Mesenchymal stem cell (in vitro differentiated cells and primary cell): ENCODE data around the gene GALM.

ENCODE experiments used
- DNase-seq: peaks from one replicate; pipeline ENCODE4 v3.0.0-alpha.2; 2013
- H2AFZ ChIP-seq: one replicate; pipeline ENCODE4 v1.6.1; 2013; ENCODE audit warnings: low read depth, mild to moderate bottlenecking, control low read depth, inconsistent platforms, low read length, moderate library complexity
- H2AK5ac ChIP-seq: 2 replicates; pipeline ENCODE4 v1.6.1; 2013; ENCODE audit warnings: low read length, moderate library complexity, mild to moderate bottlenecking, inconsistent platforms; ENCODE audit not compliant: severe bottlenecking
- H2BK120ac ChIP-seq: one replicate; pipeline ENCODE4 v1.6.1; 2013; ENCODE audit warnings: low read depth, mild to moderate bottlenecking, inconsistent platforms, low read length, moderate library complexity
- H2BK12ac ChIP-seq, 2 experiments: one replicate each; pipeline ENCODE4 v1.6.1; 2013; ENCODE audit warnings: inconsistent platforms in 2 of 2, low read length in 2 of 2, mild to moderate bottlenecking in 2 of 2, moderate library complexity in 2 of 2, control low read depth in 1 of 2
- H2BK15ac ChIP-seq: one replicate; pipeline ENCODE4 v1.6.1; 2013; ENCODE audit warnings: mild to moderate bottlenecking, low read depth, inconsistent platforms; ENCODE audit not compliant: poor library complexity, severe bottlenecking
- H2BK5ac ChIP-seq: 2 replicates; pipeline ENCODE4 v1.6.1; 2013; ENCODE audit warnings: low read depth, mild to moderate bottlenecking, low read length, control low read depth, inconsistent platforms; ENCODE audit not compliant: poor library complexity, severe bottlenecking
- H3K14ac ChIP-seq, 2 experiments: one replicate each; pipeline ENCODE4 v1.6.1; 2013; ENCODE audit warnings: inconsistent platforms in 2 of 2, low read length in 2 of 2, control low read depth in 1 of 2, mild to moderate bottlenecking in 1 of 2, moderate library complexity in 1 of 2
- H3K18ac ChIP-seq, 2 experiments: one replicate each; pipeline ENCODE4 v1.6.1; 2013; ENCODE audit warnings: inconsistent platforms in 2 of 2, low read length in 2 of 2, control low read depth in 1 of 2, low read depth in 1 of 2, mild to moderate bottlenecking in 1 of 2
- H3K23ac ChIP-seq, 2 experiments: one replicate each; pipeline ENCODE4 v1.6.1; 2013; ENCODE audit warnings: inconsistent platforms in 2 of 2, low read length in 2 of 2, mild to moderate bottlenecking in 2 of 2, moderate library complexity in 2 of 2, control low read depth in 1 of 2
- H3K27ac ChIP-seq: 2 replicates; pipeline ENCODE4 v1.5.1; 2013; ENCODE audit warnings: mild to moderate bottlenecking, moderate library complexity, low read length, control low read depth, inconsistent platforms; ENCODE audit not compliant: poor library complexity, severe bottlenecking
- H3K27me3 ChIP-seq, 2 experiments: 2 replicates each; pipeline versions ENCODE4 v1.6.1 to v1.7.0; 2013; ENCODE audit warnings: low read length in 2 of 2, mild to moderate bottlenecking in 2 of 2, moderate library complexity in 2 of 2, control low read depth in 1 of 2, inconsistent platforms in 1 of 2; ENCODE audit not compliant: control insufficient read depth in 1 of 2, insufficient read depth in 1 of 2
- H3K36me3 ChIP-seq, 2 experiments: 2 replicates each; pipeline versions ENCODE4 v1.6.1 to v1.7.0; 2013; ENCODE audit warnings: low read length in 2 of 2, control low read depth in 1 of 2, inconsistent platforms in 1 of 2, low read depth in 1 of 2, mild to moderate bottlenecking in 1 of 2; ENCODE audit not compliant: insufficient read depth in 2 of 2, control insufficient read depth in 1 of 2
- H3K4ac ChIP-seq, 2 experiments: one replicate each; pipeline ENCODE4 v1.6.1; 2013; ENCODE audit warnings: inconsistent platforms in 2 of 2, low read length in 2 of 2, mild to moderate bottlenecking in 2 of 2, moderate library complexity in 2 of 2, control low read depth in 1 of 2, low read depth in 1 of 2
- H3K4me1 ChIP-seq: 2 replicates; pipeline ENCODE4 v1.6.1; 2013; ENCODE audit warnings: low read depth, low read length, control low read depth; ENCODE audit not compliant: control insufficient read depth, insufficient read depth
- H3K4me2 ChIP-seq: 2 replicates; pipeline ENCODE4 v1.6.1; 2013; ENCODE audit warnings: low read length, mild to moderate bottlenecking, inconsistent platforms; ENCODE audit not compliant: poor library complexity, severe bottlenecking
- H3K4me3 ChIP-seq, 2 experiments: 2 replicates each; pipeline versions ENCODE4 v1.5.1 to v1.7.0; 2013; ENCODE audit warnings: low read length in 2 of 2, mild to moderate bottlenecking in 2 of 2, control low read depth in 1 of 2, low read depth in 1 of 2; ENCODE audit not compliant: insufficient read depth in 1 of 2
- H3K79me1 ChIP-seq: replicated peaks from 2 replicates; pipeline ENCODE4 v1.6.1; 2013; ENCODE audit warnings: mild to moderate bottlenecking, control low read depth, low read length, inconsistent platforms; ENCODE audit not compliant: poor library complexity, severe bottlenecking
- H3K9ac ChIP-seq: 2 replicates; pipeline ENCODE4 v1.7.0; 2013; ENCODE audit warnings: mild to moderate bottlenecking, low read length, moderate library complexity
- H3K9me3 ChIP-seq: 2 replicates; pipeline ENCODE4 v1.7.0; 2013; ENCODE audit warnings: mild to moderate bottlenecking, low read length; ENCODE audit not compliant: control insufficient read depth
- H4K8ac ChIP-seq: one replicate; pipeline ENCODE4 v1.6.1; 2013; ENCODE audit warnings: inconsistent platforms, mild to moderate bottlenecking, low read length, moderate library complexity
- H4K91ac ChIP-seq: one replicate; pipeline ENCODE4 v1.6.1; 2013; ENCODE audit warnings: mild to moderate bottlenecking, low read length, inconsistent platforms
- WGBS: methylation state at CpG from one replicate; pipeline ENCODE4 v1.1.7; 2013; ENCODE audit warnings: mixed read lengths; 5-methylcytosine and 5-hydroxymethylcytosine counted together

GALM gene

DNA sequence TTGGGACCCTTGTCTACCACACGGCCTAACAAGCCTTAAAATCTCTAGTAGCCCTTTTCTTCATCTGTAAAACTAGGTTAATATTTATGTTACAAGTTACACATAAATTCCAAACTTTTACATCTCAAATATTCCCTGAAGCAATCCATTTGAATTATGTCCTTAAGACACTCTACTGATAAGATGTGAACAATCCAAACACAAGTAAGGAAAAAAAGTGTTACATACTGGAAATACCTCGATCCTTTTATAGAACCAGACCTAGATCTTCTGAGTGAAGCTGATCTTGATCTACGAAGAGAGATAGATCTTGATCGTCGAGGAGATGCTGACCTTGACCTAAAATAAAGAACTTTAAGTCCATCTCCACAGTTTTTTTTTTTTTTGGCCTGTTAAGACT is 81.9 kb downstream of the GALM start:
- H3K79me1 ChIP-seq = peaks cover 2% of the 10 kb centered on the region
- 98% methylated on average over 4 of the region's 5 CpGs for WGBS
- no peak overlapping the region for H2BK5ac ChIP-seq
- no peak overlapping the region for H2AFZ ChIP-seq
- H3K36me3 ChIP-seq = peaks cover 16 to 72% of the 10 kb centered on the region in 2 experiments
- no peak overlapping the region for H3K23ac ChIP-seq
- no peak overlapping the region for H2BK120ac ChIP-seq
- DNase-seq = no peak
- no peak overlapping the region for H3K18ac ChIP-seq
- H3K4me3 ChIP-seq = no peak overlapping the region
- H3K9me3 ChIP-seq = no peaks in the 10 kb centered on the region
- H3K27me3 ChIP-seq = no peaks in the 10 kb centered on the region
- H3K4me2 ChIP-seq = no peak overlapping the region
- peaks cover 9% of the 10 kb centered on the region for H3K4me1 ChIP-seq
- no peak overlapping the region for H4K91ac ChIP-seq
- no peak overlapping the region for H3K27ac ChIP-seq
- H2BK15ac ChIP-seq = no peak overlapping the region
- H2BK12ac ChIP-seq = no peak overlapping the region
- H4K8ac ChIP-seq = no peak overlapping the region
- no peak overlapping the region for H2AK5ac ChIP-seq
- H3K9ac ChIP-seq = peak overlapping the region; percentile 100
- H3K14ac ChIP-seq = no peak overlapping the region
- H3K4ac ChIP-seq = no peak overlapping the region

DNA sequence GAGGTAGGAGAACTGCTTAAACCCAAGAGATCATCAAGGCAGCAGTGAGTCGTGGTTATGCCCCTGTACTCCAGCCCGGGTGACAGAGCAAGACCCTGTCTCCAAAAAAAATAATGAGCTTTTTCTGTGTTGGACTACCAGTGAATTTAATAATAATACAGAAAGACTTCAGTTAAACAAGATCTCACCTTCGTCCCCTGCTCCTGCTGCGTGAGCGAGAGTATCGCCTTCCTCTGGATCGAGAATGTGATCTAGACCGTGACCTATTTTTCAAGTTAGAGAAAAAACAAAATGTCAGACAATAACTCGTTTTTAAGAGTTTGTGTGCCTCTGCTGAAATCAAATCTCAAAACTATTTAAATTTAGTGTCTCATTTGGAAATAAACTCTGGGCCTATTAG is 82.5 kb downstream of the GALM start:
- Histone ChIP-seq H4K91ac (no peak overlapping the region), H3K14ac (no peak overlapping the region), H3K9me3 (no peaks in the 10 kb centered on the region), H3K23ac (no peak overlapping the region), H2BK12ac (no peak overlapping the region), H2AFZ (no peak overlapping the region), H2BK5ac (no peak overlapping the region), H3K4me1 (peaks cover 9% of the 10 kb centered on the region), H3K4ac (no peak overlapping the region), H3K27ac (no peak overlapping the region), H3K4me2 (no peak overlapping the region), H4K8ac (no peak overlapping the region), H3K4me3 (no peak overlapping the region), H3K18ac (no peak overlapping the region), H3K9ac (peak overlapping the region; percentile 100), H2BK15ac (no peak overlapping the region), H3K79me1 (no peaks in the 10 kb centered on the region), H3K36me3 (peaks cover 13 to 66% of the 10 kb centered on the region in 2 experiments), H2BK120ac (no peak overlapping the region), H3K27me3 (no peaks in the 10 kb centered on the region), H2AK5ac (no peak overlapping the region)
- DNase-seq = no peak
- 99% methylated on average over 7 of the region's 9 CpGs for WGBS

DNA sequence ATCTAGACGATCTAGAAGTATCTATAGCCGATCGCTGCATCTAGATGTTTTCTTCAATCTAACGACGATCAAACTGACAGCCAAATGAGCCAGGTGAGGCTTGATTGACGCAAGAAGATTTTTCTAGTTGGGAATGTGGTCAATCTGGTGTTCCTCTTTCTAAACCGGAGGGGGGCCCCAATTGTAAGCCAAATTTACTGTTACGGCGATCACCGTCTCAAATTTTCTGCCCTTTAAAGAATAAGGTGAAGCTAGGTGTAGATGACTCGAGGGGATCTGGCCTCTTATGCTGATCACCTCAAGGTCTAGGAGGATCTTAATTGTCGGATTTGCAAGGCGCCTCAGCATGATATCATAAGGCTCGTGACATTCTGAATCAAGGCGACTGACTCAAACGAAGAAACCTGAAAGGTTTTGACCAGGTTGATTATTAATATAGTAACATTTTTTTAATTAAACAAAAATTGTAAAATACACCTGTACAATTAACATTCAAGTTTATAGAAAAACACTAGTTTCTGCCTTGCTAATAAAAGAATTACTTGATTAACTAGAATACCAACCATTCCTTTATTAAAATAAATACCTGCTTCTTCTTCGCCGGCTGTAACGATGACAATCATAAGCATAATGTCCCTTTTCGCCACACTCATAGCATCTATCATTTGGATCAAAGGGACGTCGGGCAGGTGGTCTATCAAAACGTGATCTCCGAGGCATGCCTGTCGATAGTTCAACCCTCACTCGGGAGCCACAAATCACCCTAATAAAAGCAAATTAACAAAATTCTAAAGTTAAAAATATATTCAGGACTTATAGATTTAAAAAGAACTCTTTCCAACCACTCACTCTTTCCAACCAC is 83.3 kb downstream of the GALM start:
- no peaks in the 10 kb centered on the region for H3K27me3 ChIP-seq
- peak overlapping the region; percentile 25 to 100 for H3K4me3 ChIP-seq
- H2AFZ ChIP-seq = no peak overlapping the region
- H3K4me1 ChIP-seq = peaks cover 9% of the 10 kb centered on the region
- DNase-seq = no peak
- no peak overlapping the region for H3K14ac ChIP-seq
- H3K79me1 ChIP-seq = no peaks in the 10 kb centered on the region
- no peak overlapping the region for H2BK5ac ChIP-seq
- H2BK15ac ChIP-seq = no peak overlapping the region
- H3K4ac ChIP-seq = no peak overlapping the region
- H3K27ac ChIP-seq = no peak overlapping the region
- no peak overlapping the region for H2BK12ac ChIP-seq
- H3K36me3 ChIP-seq = peaks cover 13 to 58% of the 10 kb centered on the region in 2 experiments
- no peak overlapping the region for H3K18ac ChIP-seq
- no peak overlapping the region for H3K23ac ChIP-seq
- H4K8ac ChIP-seq = no peak overlapping the region
- no peak overlapping the region for H2BK120ac ChIP-seq
- no peak overlapping the region for H4K91ac ChIP-seq
- 86% methylated on average over 22 of the region's 26 CpGs for WGBS
- no peak overlapping the region for H2AK5ac ChIP-seq
- H3K9me3 ChIP-seq = no peaks in the 10 kb centered on the region
- peak overlapping the region; percentile 100 for H3K9ac ChIP-seq
- peak overlapping the region; percentile 57 for H3K4me2 ChIP-seq

DNA sequence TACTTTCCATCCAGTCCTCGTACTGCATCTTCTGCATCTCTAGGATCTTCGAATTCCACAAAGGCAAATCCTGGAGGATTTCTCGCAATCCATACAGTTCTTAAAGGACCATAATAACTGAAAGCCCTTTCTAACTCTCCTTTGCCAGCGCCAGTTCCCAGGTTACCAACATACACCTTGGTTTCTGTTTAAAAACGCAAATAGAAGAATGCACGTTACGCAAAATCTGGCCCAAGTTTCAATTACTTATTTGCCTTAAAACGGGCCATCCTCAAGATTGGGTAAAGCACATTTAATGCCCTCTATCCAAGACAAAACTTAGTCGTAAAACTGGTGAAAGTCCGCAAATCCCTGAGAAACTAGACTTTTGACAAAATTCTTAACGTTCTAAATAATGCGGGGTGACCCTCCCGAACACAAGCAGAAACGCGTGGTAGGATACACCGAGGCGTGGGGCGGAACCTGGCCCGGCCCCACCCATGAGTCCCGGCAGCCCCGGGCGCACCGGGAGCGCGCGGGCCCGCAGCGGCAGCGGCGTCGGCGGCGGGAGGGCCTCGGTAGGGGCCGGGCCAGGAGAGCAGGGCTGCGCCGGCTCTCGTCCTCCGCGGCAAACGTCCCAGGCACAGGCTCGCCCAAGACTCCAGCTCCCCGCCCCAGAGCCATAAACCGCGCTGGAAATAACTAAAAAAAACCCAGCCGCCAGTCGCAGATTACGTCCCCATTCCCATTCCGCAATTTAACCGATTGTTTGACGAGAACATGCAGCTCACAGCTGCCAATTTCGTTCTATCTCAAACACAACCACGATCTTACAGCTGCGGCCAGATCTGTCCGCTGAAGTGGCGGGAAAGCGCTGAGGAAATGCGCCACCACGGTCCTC is 84.3 kb downstream of the GALM start:
- WGBS = 1% methylated on average over 58 of the region's 59 CpGs
- no peak for DNase-seq
- no peak overlapping the region for H2BK15ac ChIP-seq
- H3K14ac ChIP-seq = no peak overlapping the region
- peak overlapping the region; percentile 81 for H3K27ac ChIP-seq
- no peak overlapping the region for H4K91ac ChIP-seq
- no peak overlapping the region for H2BK12ac ChIP-seq
- H2AFZ ChIP-seq = no peak overlapping the region
- no peaks in the 10 kb centered on the region for H3K27me3 ChIP-seq
- peak overlapping the region; percentile 100 for H3K9ac ChIP-seq
- no peaks in the 10 kb centered on the region for H3K79me1 ChIP-seq
- H3K9me3 ChIP-seq = no peaks in the 10 kb centered on the region
- peaks cover 11 to 47% of the 10 kb centered on the region in 2 experiments for H3K36me3 ChIP-seq
- peak overlapping the region; percentile 88 to 100 for H3K4me3 ChIP-seq
- peak overlapping the region; percentile 43 for H2BK120ac ChIP-seq
- H3K18ac ChIP-seq = peak overlapping the region; percentile 10 to 90
- peak overlapping the region; percentile 71 for H2BK5ac ChIP-seq
- peak overlapping the region in 1 of 2 experiments; percentile 77 for H3K4ac ChIP-seq
- H3K4me1 ChIP-seq = peaks cover 8% of the 10 kb centered on the region
- H4K8ac ChIP-seq = peak overlapping the region; percentile 2
- peak overlapping the region; percentile 57 for H3K4me2 ChIP-seq
- no peak overlapping the region for H2AK5ac ChIP-seq
- H3K23ac ChIP-seq = peak overlapping the region in 1 of 2 experiments; percentile 42
